GM19238 (cell line): Measurements from ENCODE around the gene MYBPH.

Source experiments
- DNase-seq: peaks from one replicate; pipeline ENCODE4 v3.0.0; 2011; ENCODE audit warnings: low spot score; ENCODE audit not compliant: insufficient read length

Gene MYBPH

GRCh38 chr1:203130358-203130985 lies 45.2 kb downstream of the MYBPH start:
- DNase-seq: no peak

DNA sequence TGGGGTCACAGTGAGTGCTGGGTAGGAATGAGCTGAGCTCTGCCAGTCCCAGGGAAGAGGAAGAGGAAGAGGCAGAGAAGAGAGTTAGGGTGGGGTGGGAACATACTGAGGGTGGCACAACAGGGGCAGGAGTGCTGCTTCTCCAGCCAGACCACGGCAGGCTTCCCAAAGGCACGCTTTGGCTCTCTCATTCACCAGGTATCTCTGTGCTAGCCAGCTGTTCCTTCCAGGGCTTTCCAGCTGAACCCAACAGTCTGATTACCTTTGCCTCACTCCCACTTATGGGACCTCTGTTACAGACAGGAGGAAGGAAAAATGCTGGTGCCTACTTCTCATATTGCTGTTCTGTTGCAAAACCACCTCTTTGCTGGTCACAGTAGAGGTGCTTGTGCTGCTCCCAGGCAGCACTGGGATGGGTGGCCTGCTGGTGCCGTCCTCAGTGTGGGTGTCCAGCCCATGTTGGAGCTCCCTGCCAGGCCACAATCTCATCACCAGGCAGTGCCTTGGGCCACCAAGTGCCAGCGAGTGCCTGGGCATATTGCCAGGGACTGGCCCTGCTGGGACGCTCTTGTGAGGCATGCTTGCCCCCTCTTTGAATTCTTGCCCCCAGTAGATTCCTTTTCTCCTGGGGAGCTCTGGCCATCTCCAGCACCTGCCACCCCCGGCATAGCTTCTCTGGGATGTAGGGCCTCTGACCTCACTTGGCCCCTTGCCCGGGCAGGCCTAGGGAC lies 46.0 kb downstream of the MYBPH start:
- DNase-seq: no peak

DNA sequence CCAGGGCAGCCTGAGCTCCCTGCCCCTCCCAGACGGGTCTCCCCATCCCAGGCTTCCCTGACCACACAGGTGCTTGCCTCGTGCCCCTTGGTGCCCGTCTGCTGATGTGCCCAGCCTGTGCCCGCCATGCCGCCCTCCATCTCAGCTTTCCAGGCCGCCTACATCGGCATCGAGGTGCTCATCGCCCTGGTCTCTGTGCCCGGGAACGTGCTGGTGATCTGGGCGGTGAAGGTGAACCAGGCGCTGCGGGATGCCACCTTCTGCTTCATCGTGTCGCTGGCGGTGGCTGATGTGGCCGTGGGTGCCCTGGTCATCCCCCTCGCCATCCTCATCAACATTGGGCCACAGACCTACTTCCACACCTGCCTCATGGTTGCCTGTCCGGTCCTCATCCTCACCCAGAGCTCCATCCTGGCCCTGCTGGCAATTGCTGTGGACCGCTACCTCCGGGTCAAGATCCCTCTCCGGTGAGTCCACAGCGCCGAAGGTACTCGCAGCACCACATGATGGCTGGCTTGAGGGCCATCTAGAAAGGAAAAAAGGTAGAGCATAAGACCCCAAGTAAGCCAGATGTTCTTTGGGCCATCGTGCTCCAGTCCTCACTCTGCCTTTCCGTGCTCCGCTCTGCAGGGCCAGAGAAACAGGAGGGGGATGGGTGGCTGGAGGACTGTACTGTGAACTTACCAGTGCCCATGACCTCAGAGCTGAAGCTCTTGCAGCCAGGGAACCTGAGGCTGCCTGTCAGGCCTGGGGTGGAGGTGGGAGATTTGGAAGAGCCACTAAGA lies 46.7 kb downstream of the MYBPH start:
- DNase-seq: no peak

DNA sequence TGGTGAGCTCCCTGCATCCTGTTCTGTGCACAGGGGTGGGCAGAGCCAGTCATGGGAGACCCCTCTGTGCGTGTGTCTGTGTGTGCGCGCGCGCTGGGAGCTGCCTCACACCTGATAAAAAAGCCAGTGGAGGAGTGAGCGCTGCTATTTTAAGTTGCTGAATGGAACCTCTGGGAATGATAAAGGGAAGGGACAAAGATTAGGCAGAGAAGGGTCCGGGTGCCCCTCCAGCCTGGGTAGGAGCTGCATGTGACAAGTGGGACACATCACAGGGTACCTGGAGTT lies 47.3 kb downstream of the MYBPH start:
- no peak for DNase-seq

DNA sequence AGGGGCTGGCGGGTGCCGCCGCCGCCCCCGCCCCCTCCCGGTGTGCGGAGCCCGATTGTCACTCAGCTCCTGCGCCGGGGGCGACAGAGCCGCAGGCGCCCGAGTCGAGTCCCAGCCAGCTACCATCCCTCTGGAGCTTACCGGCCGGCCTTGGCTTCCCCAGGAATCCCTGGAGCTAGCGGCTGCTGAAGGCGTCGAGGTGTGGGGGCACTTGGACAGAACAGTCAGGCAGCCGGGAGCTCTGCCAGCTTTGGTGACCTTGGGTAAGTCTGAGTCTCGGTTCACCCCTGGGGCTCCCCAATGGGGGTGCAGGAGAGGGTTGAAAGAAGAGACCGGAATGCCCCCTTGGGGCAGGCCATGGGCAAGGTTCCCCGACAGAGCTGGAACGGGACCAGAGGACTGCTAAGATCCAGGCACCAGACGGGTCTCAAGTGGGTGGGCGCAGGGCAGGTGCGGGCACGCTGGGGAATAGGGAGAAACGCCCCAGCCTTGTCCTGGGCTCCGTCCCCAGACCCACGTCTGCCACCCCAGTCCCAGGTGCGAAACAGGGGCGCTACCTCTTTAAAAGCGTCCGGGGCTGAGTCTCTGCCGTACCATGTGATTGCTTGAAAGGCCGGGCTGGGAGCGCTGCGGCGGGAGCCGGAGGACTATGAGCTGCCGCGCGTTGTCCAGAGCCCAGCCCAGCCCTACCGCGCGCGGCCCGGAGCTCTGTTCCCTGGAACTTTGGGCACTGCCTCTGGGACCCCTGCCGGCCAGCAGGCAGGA lies 47.8 kb downstream of the MYBPH start, which contains the start of gene ADORA1:
Gene ADORA1, plus strand, starts transcription at position 61 of the 765 bp plus-strand sequence. CDS start 1,116 bp downstream, outside the sequence.
- no peak for DNase-seq

DNA sequence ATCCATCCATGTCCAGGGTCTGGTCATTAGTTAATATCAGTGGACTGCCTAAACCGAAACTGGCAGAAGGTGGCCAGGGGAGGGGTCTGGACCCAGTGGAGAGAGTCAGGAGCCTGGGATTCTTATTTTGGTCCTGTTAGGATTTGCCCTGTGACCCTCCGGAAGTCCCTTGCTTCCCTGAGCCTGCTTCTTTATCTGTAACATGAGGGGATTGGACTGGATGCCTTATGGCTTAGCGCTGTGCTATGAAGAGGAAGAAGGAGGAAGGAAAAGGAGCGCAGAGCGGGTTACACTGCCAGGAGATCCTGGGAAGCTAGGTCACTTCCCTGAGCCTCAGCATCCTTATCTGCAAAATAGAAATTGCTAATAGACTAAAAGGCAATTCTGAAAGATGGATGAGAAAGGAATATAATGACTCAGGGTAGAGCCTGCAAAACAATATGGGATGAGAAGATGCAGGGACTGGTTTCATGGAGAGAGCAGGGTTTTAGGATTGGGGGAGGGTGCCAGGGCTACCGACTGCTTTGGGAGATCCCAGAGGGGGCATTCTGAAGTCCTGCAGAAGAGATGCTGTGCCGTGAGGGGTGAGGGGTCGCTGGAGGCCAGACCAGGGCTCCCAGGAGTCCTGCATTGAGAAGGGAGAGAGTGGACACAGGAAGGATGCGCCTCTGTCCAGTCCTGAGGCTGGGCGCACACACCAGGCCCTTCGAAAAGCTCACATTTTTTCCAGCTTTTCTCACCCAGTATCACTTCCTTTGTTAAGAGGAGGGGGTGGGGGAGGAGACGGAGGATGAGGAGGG lies 48.6 kb downstream of the MYBPH start:
- no peak for DNase-seq

GRCh38 chr1:203126151-203126865 lies 49.3 kb downstream of the MYBPH start:
- DNase-seq: no peak

GRCh38 chr1:203124546-203125317 lies 50.9 kb downstream of the MYBPH start:
- no peak for DNase-seq

- no peak for DNase-seq
Observed at GRCh38 chr1:203124011-203124410, 51.6 kb downstream of the MYBPH start.

GRCh38 chr1:203122159-203122558 lies 53.5 kb downstream of the MYBPH start:
- no peak for DNase-seq

- no peak for DNase-seq
Observed at GRCh38 chr1:203121186-203122015, 54.2 kb downstream of the MYBPH start.

DNA sequence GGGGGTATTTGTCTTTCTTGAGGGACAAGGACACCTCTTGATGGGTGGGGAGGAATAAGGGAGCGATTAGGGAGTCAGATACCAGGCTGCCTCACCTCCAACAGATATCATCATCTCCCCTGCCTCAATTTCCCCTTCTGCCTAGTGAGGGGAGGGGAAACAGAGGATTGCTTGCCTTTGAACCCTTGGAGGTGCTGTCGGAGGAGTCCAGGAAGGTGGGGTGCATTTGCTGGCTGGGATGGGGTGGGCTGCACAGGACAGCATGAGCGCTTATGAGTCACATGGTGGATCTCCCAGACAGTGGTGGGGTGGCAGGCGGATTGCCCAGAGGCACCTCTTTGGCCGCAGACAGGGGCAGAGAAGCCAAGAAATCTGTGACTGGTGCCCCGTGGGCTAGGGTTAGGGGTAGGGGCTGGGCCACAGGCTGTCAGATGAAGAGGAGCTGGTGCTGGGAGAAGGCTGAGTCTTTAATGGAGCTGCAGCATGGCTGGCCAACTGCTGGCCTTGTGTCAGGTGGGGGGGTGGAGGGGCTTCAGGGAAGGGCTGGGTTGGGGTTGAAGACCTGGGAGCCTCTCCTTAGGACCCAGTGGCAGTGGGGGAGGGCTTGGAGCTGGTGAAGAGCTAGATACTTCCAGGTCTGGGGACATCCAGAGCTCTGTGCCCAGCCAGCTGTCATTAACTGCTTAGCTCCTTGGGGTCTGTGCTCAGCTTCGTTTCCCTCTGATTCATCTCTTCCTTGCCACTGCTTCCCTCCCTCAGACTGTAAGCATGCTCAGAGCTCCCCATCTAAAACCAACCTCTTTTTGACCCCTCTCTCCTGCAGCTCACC lies 55.1 kb downstream of the MYBPH start:
- DNase-seq: no peak
